ENCODE data around the gene RBM7. TPM values are rescaled to one million over a fixed set of nuclear protein-coding genes. Genes with fewer than 3 reads are reported as not detected.

The RBM7 gene
- total RNA-seq, 1 donor from 2014 or later, result 49.3 TPM

DNA sequence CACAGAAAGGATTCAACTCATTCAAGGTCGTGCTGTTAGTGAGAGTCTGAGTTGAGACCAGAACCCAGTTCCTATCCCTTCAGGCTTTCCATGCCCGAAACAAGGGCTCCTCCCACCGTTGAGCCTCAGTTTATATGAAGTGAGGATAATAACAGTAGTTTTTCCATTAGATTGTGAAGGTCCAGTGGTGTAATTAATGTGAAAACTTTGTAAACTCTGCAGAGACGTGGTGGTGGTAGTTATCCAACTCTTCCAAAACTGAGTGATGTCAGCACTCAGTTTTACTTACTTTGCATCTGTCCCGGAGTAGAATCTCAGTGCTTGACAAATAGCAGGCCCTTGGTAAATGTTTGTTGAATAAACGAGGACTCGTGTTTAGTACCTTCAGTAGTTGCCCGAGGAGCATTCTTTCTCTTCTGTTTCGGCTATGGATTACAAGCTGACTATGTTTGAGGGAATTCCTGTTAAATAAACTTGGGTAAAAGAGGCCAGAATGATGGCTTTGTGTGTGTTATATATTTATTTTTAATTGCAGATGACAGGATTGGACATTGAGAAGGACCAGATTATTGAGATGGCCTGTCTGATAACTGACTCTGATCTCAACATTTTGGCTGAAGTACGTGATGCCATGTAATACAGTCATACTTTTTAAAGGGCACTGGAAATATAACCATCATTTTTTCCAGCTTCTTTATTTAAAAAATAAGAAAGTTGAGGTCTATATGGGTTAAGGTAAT, 39.8 kb downstream of the RBM7 start:
- no peak for TF ChIP-seq EZH2 (IDR thresholded peaks at IDR 0.05; ENCODE audit: insufficient read depth, low read length)
- no peak for TF ChIP-seq CTCF (IDR thresholded peaks at IDR 0.05; ENCODE audit: insufficient read depth, low read depth, low read length)
- H2AFZ ChIP-seq (ENCODE audit: low read depth, low read length), result peak overlapping the region; percentile 85

DNA sequence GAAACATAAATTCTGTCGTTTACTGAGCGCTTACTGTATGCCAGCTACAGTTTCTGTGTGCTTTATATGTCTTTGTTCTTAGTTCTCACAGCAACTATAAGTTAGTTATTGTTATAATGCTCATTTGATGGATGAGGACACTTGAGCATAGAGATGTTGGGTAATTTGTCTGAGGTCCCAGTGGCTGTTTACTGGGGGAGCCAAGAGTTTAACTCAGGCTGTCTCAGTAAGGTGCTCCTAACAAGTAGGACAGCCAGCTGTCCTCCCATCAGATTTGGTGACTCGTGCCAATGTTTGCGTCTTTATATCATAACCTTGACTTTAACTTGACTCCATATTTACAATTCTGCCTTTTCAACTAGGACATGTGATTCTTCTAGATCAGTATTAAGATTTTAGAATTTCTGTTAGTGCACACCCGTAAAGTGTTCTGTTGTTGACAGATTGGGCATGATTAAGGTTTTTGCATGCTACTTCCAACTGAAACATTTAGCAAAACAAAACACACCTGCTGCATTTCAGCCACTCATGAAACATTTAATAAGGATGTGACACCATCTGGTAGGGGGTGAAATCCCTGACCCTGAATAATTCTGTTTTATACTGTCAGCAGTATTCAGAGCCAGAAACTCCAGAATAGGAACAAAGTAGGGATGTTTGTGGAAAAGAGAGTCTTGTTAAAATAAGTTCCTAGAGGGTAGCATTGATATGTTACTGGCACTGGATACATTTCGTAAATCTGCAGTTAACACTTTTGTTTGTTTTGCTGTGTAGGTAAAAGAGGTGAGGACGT, 40.7 kb downstream of the RBM7 start:
- no peaks in the 10 kb centered on the region for H3K9me3 Mint-ChIP-seq (ENCODE audit: unreplicated experiment)
- H3K9me3 ChIP-seq (ENCODE audit: insufficient read depth, low read depth, low read length), result no peaks in the 10 kb centered on the region
- peak overlapping the region; percentile 85 for H3K4me2 ChIP-seq (ENCODE audit: low read length)
- no peak overlapping the region for H3K27ac Mint-ChIP-seq (ENCODE audit: unreplicated experiment)
- H3K27me3 ChIP-seq (ENCODE audit: insufficient read depth, low read length), result no peaks in the 10 kb centered on the region
- H3K79me2 ChIP-seq (ENCODE audit: insufficient read depth, low read length), result peaks cover 70% of the 10 kb centered on the region
- peak overlapping the region; percentile 97 for H3K9ac ChIP-seq (ENCODE audit: low read length)
- peak overlapping the region; percentile 77 for H3K4me3 ChIP-seq (ENCODE audit: insufficient read depth, low read depth, low read length)
- peaks cover 15% of the 10 kb centered on the region for H3K36me3 ChIP-seq (ENCODE audit: insufficient read depth, low read length)
- peaks cover 45% of the 10 kb centered on the region for H3K4me1 Mint-ChIP-seq (ENCODE audit: low read depth, unreplicated experiment)
- no peaks in the 10 kb centered on the region for H3K27me3 Mint-ChIP-seq (ENCODE audit: low read depth, unreplicated experiment)
- peaks cover 44% of the 10 kb centered on the region for H4K20me1 ChIP-seq (ENCODE audit: insufficient read depth, low read length)
- no peak overlapping the region for H2AFZ ChIP-seq (ENCODE audit: low read depth, low read length)
- FAIRE-seq, result no peak
- no peak for DNase-seq (ENCODE audit: low read depth)
- peak overlapping the region; percentile 96 for H3K4me3 Mint-ChIP-seq (ENCODE audit: unreplicated experiment)
- H3K4me1 ChIP-seq (ENCODE audit: insufficient read depth, low read length), result peaks cover 16% of the 10 kb centered on the region
- H3K36me3 Mint-ChIP-seq (ENCODE audit: low read depth, unreplicated experiment), result peaks cover 8% of the 10 kb centered on the region
- TF ChIP-seq EZH2 (IDR thresholded peaks at IDR 0.05; ENCODE audit: insufficient read depth, low read length) (no peak), CTCF (IDR thresholded peaks at IDR 0.05; ENCODE audit: insufficient read depth, low read depth, low read length) (no peak)
- H3K27ac ChIP-seq (ENCODE audit: low read depth, low read length), result peak overlapping the region; percentile 94

More for the DNA sequence above, 39.8 kb downstream of the RBM7 start:
- Mint-ChIP-seq H3K36me3 (ENCODE audit: low read depth, unreplicated experiment) (peaks cover 8% of the 10 kb centered on the region), H3K27ac (ENCODE audit: unreplicated experiment) (peak overlapping the region; percentile 95), H3K4me1 (ENCODE audit: low read depth, unreplicated experiment) (peaks cover 42% of the 10 kb centered on the region), H3K4me3 (ENCODE audit: unreplicated experiment) (peak overlapping the region; percentile 96), H3K27me3 (ENCODE audit: low read depth, unreplicated experiment) (no peaks in the 10 kb centered on the region), H3K9me3 (ENCODE audit: unreplicated experiment) (no peaks in the 10 kb centered on the region)
- DNase-seq (ENCODE audit: low read depth) (peak; percentile 13), FAIRE-seq (no peak)
- Histone ChIP-seq H3K9me3 (ENCODE audit: insufficient read depth, low read depth, low read length) (no peaks in the 10 kb centered on the region), H3K79me2 (ENCODE audit: insufficient read depth, low read length) (peaks cover 61% of the 10 kb centered on the region), H3K27ac (ENCODE audit: low read depth, low read length) (peak overlapping the region; percentile 94), H3K4me3 (ENCODE audit: insufficient read depth, low read depth, low read length) (peak overlapping the region; percentile 77), H3K4me1 (ENCODE audit: insufficient read depth, low read length) (peaks cover 16% of the 10 kb centered on the region), H4K20me1 (ENCODE audit: insufficient read depth, low read length) (peaks cover 40% of the 10 kb centered on the region), H3K36me3 (ENCODE audit: insufficient read depth, low read length) (peaks cover 10% of the 10 kb centered on the region), H3K4me2 (ENCODE audit: low read length) (peak overlapping the region; percentile 85), H3K27me3 (ENCODE audit: insufficient read depth, low read length) (no peaks in the 10 kb centered on the region), H3K9ac (ENCODE audit: low read length) (peak overlapping the region; percentile 97)

Data from astrocyte (in vitro differentiated cells and primary cell).